Thyroid gland (tissue), 4 donors: ENCODE results near the gene SAP30L. TPM values are rescaled to one million over a fixed set of nuclear protein-coding genes. Genes with fewer than 3 reads are reported as not detected.

Source experiments
- DNase-seq, 2 donors: peaks; one replicate each; pipeline ENCODE4 v3.0.0-alpha.2; 2019
- H3K27ac ChIP-seq, 3 donors: fragments of 200-600 bp; sonication (generic); 1 replicate in 2 of 3; 2 replicates in 1 of 3; pipeline ENCODE4 v1.5.1; 2016 to 2019; ENCODE audit warnings: mild to moderate bottlenecking in 1 of 3, moderate library complexity in 1 of 3
- H3K27me3 ChIP-seq: fragments of 200-600 bp; sonication (generic); one replicate; pipeline ENCODE4 v1.5.1; 2019
- H3K36me3 ChIP-seq, 2 donors: fragments of 200-600 bp; sonication (generic); one replicate each; pipeline ENCODE4 v1.5.1; 2016 to 2019
- H3K4me1 ChIP-seq, 2 donors: fragments of 200-600 bp; sonication (generic); one replicate each; pipeline ENCODE4 v1.5.1; 2017 to 2019
- H3K4me3 ChIP-seq, 3 donors: fragments of 200-600 bp; sonication (generic); replicated peaks in 1 of 3; 1 replicate in 2 of 3; 2 replicates in 1 of 3; pipeline ENCODE4 v1.5.1; 2016; ENCODE audit warnings: mild to moderate bottlenecking in 1 of 3
- H3K9me3 ChIP-seq: fragments of 200-600 bp; sonication (generic); one replicate; pipeline ENCODE4 v1.5.1; 2017
- POLR2A ChIP-seq, 2 donors: fragments of 450-650 bp; IDR thresholded peaks; one replicate each; pipeline ENCODE4 v1.6.1; 2017; ENCODE audit warnings: antibody characterized with exemption in 2 of 2, mild to moderate bottlenecking in 2 of 2, moderate library complexity in 1 of 2
- WGBS, 2 donors: methylation state at CpG; one replicate each; pipeline ENCODE4 v1.1.5; 2017; 5-methylcytosine and 5-hydroxymethylcytosine counted together
- intact Hi-C: fragments of 100-400 bp; cut with DNase I; formaldehyde crosslinking; loops from one replicate; pipeline ENCODE4 v1.15.1; 2023
- total RNA-seq, 4 donors: library from RNA; depleted of rRNA; stranded (reverse); fragments of >200 nt; gene quantifications; one replicate each; pipeline ENCODE4 v1.2.3, GENCODE V29; 2016
- TF ChIP-seq, protein P1 (sequence below), 6 experiments: fragments of 200-600 bp in 3 of 6; fragments of 450-650 bp in 3 of 6; sonication (generic) in 3 of 6; IDR thresholded peaks; one replicate each; pipeline ENCODE4 v1.5.1; 2016 to 2019; ENCODE audit warnings: antibody characterized with exemption in 6 of 6, mild to moderate bottlenecking in 2 of 6, inconsistent platforms in 1 of 6, moderate library complexity in 1 of 6

Gene SAP30L
- total RNA-seq, 4 donors from 2014 or later: 26.2 to 37.9 (median 31.2) TPM

DNA sequence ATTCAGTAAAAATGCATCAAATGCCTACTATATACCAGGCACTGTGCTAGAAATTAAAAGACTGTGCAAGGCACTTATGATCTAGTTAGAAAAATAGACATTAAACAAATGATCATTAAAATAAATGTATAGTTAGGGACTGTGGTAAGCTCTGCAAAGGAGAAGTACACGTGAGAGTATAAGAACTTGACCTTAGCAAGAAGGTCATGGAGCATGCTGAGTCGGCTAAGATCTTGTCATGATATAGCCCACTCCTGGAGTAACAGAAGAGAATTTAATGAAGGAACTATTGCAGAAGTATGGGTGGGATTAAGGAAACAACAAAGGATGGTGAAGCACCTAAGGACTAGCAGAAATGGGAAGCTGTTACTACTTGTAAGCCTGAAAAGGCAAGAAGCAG lies 23.5 kb upstream of the SAP30L start:
- intact Hi-C loops: no loop called here
- Histone ChIP-seq H3K36me3 (peaks cover 5 to 9% of the 10 kb centered on the region in 2 donors), H3K27ac (no peak overlapping the region), H3K4me1 (no peaks in the 10 kb centered on the region), H3K4me3 (no peak overlapping the region), H3K9me3 (no peaks in the 10 kb centered on the region), H3K27me3 (no peaks in the 10 kb centered on the region)
- DNase-seq: no peak
- TF ChIP-seq, protein P1, sequence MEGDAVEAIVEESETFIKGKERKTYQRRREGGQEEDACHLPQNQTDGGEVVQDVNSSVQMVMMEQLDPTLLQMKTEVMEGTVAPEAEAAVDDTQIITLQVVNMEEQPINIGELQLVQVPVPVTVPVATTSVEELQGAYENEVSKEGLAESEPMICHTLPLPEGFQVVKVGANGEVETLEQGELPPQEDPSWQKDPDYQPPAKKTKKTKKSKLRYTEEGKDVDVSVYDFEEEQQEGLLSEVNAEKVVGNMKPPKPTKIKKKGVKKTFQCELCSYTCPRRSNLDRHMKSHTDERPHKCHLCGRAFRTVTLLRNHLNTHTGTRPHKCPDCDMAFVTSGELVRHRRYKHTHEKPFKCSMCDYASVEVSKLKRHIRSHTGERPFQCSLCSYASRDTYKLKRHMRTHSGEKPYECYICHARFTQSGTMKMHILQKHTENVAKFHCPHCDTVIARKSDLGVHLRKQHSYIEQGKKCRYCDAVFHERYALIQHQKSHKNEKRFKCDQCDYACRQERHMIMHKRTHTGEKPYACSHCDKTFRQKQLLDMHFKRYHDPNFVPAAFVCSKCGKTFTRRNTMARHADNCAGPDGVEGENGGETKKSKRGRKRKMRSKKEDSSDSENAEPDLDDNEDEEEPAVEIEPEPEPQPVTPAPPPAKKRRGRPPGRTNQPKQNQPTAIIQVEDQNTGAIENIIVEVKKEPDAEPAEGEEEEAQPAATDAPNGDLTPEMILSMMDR (IDR thresholded peaks at IDR 0.05): no peak
- TF ChIP-seq POLR2A (IDR thresholded peaks at IDR 0.05): no peak
- 79 to 84% methylated on average over 2 of the region's 2 CpGs for WGBS, 2 donors

DNA sequence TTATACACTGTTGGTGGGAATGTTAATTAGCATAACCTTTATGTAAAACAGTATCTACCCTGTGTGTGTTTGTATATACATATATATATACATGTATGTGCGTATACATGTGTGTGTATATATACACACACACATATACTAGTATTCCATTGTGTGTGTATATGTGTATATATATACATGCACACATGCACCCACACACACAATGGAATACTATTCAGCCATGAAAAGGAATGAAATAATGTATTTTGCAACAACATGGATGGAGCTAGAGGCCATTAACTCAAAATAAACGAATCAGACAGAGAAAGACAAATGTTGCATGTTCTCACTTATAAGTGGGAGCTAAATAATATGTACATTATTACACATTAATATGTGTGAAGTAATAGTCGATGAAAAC lies 17.6 kb upstream of the SAP30L start:
- Histone ChIP-seq H3K9me3 (no peaks in the 10 kb centered on the region), H3K4me3 (no peak overlapping the region), H3K36me3 (no peaks in the 10 kb centered on the region), H3K27me3 (no peaks in the 10 kb centered on the region), H3K27ac (no peak overlapping the region), H3K4me1 (no peaks in the 10 kb centered on the region)
- intact Hi-C loops: no loop called here
- DNase-seq: no peak
- WGBS, 2 donors: 93 to 96% methylated on average over 3 of the region's 3 CpGs
- TF ChIP-seq, protein P1 (IDR thresholded peaks at IDR 0.05): no peak
- TF ChIP-seq POLR2A (IDR thresholded peaks at IDR 0.05): no peak

DNA sequence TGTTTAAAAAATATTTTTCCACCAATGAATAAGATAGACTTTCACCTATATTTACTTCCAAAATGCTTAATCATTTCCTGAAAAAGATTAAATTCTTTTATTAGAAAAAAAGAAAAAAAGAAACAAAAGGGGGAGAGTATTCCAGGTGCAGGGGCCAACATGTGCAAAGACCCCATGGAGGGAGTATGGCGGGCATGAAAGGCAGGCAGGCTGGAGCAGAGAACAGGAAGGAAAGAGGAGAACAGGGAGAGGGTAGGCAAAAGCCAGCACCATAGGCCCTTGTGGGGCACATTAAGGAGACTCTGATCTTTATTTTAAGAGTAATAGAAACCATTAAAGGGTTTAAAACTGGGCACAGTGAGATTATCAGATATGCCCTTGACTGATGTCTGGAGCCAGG lies 16.5 kb upstream of the SAP30L start:
- Histone ChIP-seq H3K27me3 (no peaks in the 10 kb centered on the region), H3K4me1 (no peaks in the 10 kb centered on the region), H3K9me3 (no peaks in the 10 kb centered on the region), H3K36me3 (no peaks in the 10 kb centered on the region), H3K4me3 (no peak overlapping the region), H3K27ac (no peak overlapping the region)
- intact Hi-C loops: no loop called here
- DNase-seq: no peak
- WGBS, 2 donors: 91 to 95% methylated on average over 1 of the region's 1 CpG
- TF ChIP-seq, protein P1 (IDR thresholded peaks at IDR 0.05): no peak

DNA sequence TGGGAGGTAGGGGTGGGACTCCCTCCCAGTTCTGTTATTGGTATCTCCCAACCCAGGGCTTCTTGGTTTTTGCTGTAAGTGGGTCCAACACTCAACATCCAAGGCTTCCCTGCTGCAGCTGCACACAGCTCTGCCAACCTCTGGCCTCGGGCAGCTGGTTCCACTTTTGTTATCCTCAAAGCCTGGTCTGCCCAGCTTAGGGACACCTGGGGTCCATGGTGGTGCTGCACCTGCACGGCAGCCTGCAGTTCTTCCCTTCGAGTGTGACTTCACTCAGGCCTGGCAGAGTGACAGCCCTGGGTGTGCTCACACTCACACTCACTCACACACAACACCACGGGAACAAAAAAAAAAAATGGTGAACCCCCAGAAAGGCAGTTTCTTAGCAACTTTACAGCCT lies 15.3 kb upstream of the SAP30L start:
- H3K36me3 ChIP-seq: no peaks in the 10 kb centered on the region
- no peaks in the 10 kb centered on the region for H3K27me3 ChIP-seq
- intact Hi-C loops: no loop called here
- no peak for DNase-seq
- H3K4me3 ChIP-seq: no peak overlapping the region
- 71% methylated on average over 4 of the region's 4 CpGs for WGBS, 2 donors
- H3K9me3 ChIP-seq: no peaks in the 10 kb centered on the region
- H3K4me1 ChIP-seq: no peaks in the 10 kb centered on the region
- no peak for TF ChIP-seq POLR2A (IDR thresholded peaks at IDR 0.05)
- TF ChIP-seq, protein P1 (IDR thresholded peaks at IDR 0.05): no peak
- H3K27ac ChIP-seq: no peak overlapping the region

DNA sequence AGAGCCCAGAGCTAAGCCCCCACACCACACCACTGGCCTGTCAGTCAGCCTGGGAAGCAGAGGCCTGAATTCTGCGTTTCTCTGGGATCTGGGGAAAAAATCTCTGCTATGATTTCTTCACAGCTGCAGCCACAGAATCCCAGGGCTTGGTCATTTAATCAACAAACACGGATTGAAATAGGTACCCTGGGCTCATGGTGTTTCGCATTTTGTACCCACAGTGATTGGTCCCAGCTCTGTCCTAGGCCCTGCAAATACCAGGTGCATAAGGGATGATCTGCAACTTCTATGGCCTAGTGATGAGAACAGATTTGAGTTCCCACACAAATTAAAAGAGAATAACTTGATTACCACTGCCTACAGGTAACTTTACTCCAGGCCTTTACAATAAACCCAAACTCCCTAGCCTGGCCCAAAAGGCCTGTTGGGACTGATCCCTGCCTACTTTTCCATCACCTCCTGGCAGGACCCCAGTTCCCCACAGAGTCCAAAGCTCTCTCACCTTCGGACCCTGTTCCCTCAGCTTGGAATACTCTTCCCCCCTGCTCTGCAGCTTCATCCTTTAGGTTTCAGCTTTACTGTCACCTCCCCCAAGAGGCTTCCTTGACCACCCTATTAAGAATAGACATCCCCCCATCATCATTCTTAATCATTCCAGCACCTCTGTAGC lies 14.7 kb upstream of the SAP30L start:
- intact Hi-C loops: no loop called here
- DNase-seq: no peak
- H3K27ac ChIP-seq: no peak overlapping the region

More for the DNA sequence above, 14.7 kb upstream of the SAP30L start:
- Histone ChIP-seq H3K4me3 (no peak overlapping the region), H3K36me3 (no peaks in the 10 kb centered on the region), H3K4me1 (no peaks in the 10 kb centered on the region), H3K9me3 (no peaks in the 10 kb centered on the region), H3K27me3 (no peaks in the 10 kb centered on the region)
- 91% methylated on average over 4 of the region's 4 CpGs for WGBS, 2 donors
- TF ChIP-seq POLR2A (IDR thresholded peaks at IDR 0.05): no peak
- TF ChIP-seq, protein P1 (IDR thresholded peaks at IDR 0.05): no peak
